ENCODE results near the gene CLBA1.

DNA sequence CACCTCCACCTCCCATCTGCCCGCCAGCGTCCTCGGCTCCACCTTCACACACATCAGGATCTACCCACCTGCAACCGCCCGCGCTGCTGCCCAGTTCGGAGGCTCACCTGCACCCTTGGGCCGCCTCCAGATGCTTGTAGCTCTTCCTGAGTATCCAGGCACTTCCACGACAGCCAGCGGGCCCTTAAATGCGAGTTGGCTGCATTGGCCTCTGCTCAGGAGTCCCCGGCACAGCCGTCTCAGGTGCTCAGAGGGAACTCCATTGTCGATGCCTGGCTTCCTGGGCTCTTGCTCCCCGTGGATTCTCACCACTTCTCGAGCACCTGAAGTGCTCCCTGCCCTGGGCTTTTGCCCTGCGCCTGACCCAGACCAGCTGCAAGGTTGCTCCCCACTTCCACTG lies 57.2 kb downstream of the CLBA1 start:
- no peak for TF ChIP-seq POLR2A (IDR thresholded peaks at IDR 0.05)
- TF ChIP-seq, protein P1, sequence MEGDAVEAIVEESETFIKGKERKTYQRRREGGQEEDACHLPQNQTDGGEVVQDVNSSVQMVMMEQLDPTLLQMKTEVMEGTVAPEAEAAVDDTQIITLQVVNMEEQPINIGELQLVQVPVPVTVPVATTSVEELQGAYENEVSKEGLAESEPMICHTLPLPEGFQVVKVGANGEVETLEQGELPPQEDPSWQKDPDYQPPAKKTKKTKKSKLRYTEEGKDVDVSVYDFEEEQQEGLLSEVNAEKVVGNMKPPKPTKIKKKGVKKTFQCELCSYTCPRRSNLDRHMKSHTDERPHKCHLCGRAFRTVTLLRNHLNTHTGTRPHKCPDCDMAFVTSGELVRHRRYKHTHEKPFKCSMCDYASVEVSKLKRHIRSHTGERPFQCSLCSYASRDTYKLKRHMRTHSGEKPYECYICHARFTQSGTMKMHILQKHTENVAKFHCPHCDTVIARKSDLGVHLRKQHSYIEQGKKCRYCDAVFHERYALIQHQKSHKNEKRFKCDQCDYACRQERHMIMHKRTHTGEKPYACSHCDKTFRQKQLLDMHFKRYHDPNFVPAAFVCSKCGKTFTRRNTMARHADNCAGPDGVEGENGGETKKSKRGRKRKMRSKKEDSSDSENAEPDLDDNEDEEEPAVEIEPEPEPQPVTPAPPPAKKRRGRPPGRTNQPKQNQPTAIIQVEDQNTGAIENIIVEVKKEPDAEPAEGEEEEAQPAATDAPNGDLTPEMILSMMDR (IDR thresholded peaks at IDR 0.05) = no peak

Data from heart left ventricle (tissue), 13 donors.